Fibroblast of lung (primary cell): ENCODE data around the gene IL19. TPM values are rescaled to one million over a fixed set of nuclear protein-coding genes. Genes with fewer than 3 reads are reported as not detected.
"Not testable (repeated sequence)": the region's sequence is repeated elsewhere in the genome, so short reads cannot be mapped to it uniquely, and the experiment has no call there.

Experiments
- DNase-seq, 2 donors: peaks; one replicate each; pipeline versions ENCODE4 v3.0.0 to v3.0.0-alpha.2; 2010; ENCODE audit warnings: low read depth in 2 of 2
- H2AFZ ChIP-seq: 2 replicates; pipeline ENCODE4 v1.5.1; 2012; ENCODE audit warnings: low read length, control low read depth, inconsistent platforms
- H3K27ac ChIP-seq: 2 replicates; pipeline ENCODE4 v1.5.1; 2011; ENCODE audit warnings: low read length, control low read depth; ENCODE audit not compliant: insufficient read depth
- H3K27me3 ChIP-seq: 2 replicates; pipeline ENCODE4 v1.5.1; 2011; ENCODE audit warnings: mild to moderate bottlenecking, low read length; ENCODE audit not compliant: control insufficient read depth, insufficient read depth
- H3K36me3 ChIP-seq: 2 replicates; pipeline ENCODE4 v1.5.1; 2011; ENCODE audit warnings: low read length; ENCODE audit not compliant: control insufficient read depth, insufficient read depth
- H3K4me1 ChIP-seq: 2 replicates; pipeline ENCODE4 v1.5.1; 2011; ENCODE audit warnings: low read length; ENCODE audit not compliant: control insufficient read depth, insufficient read depth; ENCODE audit errors: extremely low read depth
- H3K4me2 ChIP-seq: 2 replicates; pipeline ENCODE4 v1.5.1; 2011; ENCODE audit warnings: low read length, control low read depth; ENCODE audit not compliant: insufficient read depth; ENCODE audit errors: extremely low read depth
- H3K4me3 ChIP-seq, 4 experiments: fragments of 200-600 bp in 1 of 4; sonication (generic) in 1 of 4; replicated peaks in 1 of 4; 2 replicates each; pipeline ENCODE4 v1.5.1; 2011 to 2016; ENCODE audit warnings: low read length in 4 of 4, low read depth in 3 of 4, mild to moderate bottlenecking in 3 of 4, control low read depth in 2 of 4, inconsistent platforms in 1 of 4, mixed read lengths in 1 of 4; ENCODE audit not compliant: insufficient read depth in 1 of 4; ENCODE audit errors: control extremely low read depth in 1 of 4
- H3K79me2 ChIP-seq: 2 replicates; pipeline ENCODE4 v1.5.1; 2012; ENCODE audit warnings: mild to moderate bottlenecking, low read length, inconsistent platforms; ENCODE audit not compliant: control insufficient read depth, insufficient read depth
- H3K9ac ChIP-seq: 2 replicates; pipeline ENCODE4 v1.5.1; 2011; ENCODE audit warnings: mild to moderate bottlenecking, low read length, control low read depth; ENCODE audit not compliant: insufficient read depth
- H3K9me3 ChIP-seq: 2 replicates; pipeline ENCODE4 v1.5.1; 2012; ENCODE audit warnings: low read depth, low read length; ENCODE audit not compliant: control insufficient read depth, insufficient read depth
- H4K20me1 ChIP-seq: 2 replicates; pipeline ENCODE4 v1.5.1; 2011; ENCODE audit warnings: low read length; ENCODE audit not compliant: control insufficient read depth, insufficient read depth; ENCODE audit errors: extremely low read depth
- CTCF ChIP-seq, 2 donors: IDR thresholded peaks in 1 of 2; conservative IDR thresholded peaks in 1 of 2; 1 replicate in 1 of 2; 2 replicates in 1 of 2; pipeline ENCODE4 v1.5.1; 2011 to 2012; ENCODE audit warnings: low read length in 2 of 2, control low read depth in 1 of 2, inconsistent platforms in 1 of 2, low read depth in 1 of 2, mild to moderate bottlenecking in 1 of 2
- EZH2 ChIP-seq: IDR thresholded peaks from 2 replicates; pipeline ENCODE4 v1.5.1; 2012; ENCODE audit warnings: low read length, control low read depth, mild to moderate bottlenecking; ENCODE audit errors: missing control alignments
- polyA plus RNA-seq, 2 donors: library from polyadenylated mRNA; depleted of rRNA in 1 of 2; stranded (reverse) in 1 of 2; unstranded in 1 of 2; fragments of >200 nt; gene quantifications; 2 replicates each; pipeline ENCODE4 v1.2.1, GENCODE V29; 2011 to 2012; ENCODE audit warnings: missing spikeins in 1 of 2
- total RNA-seq: library from RNA; depleted of rRNA; stranded (reverse); fragments of >200 nt; gene quantifications from 2 replicates; pipeline ENCODE4 v1.2.1, GENCODE V29; 2014

IL19 gene
- total and polyA plus RNA-seq, 2 donors (not counting 1 experiment from before 2014, with no cell fraction given), result not detected

- no peak overlapping the region for H3K27ac ChIP-seq
- H3K9ac ChIP-seq, result no peak overlapping the region
- H3K27me3 ChIP-seq, result no peaks in the 10 kb centered on the region
- no peaks in the 10 kb centered on the region for H4K20me1 ChIP-seq
- no peak overlapping the region for H2AFZ ChIP-seq
- no peaks in the 10 kb centered on the region for H3K4me1 ChIP-seq
- no peak overlapping the region for H3K4me2 ChIP-seq
- TF ChIP-seq CTCF (conservative IDR thresholded peaks at IDR 0.05 in 1 of 2, IDR thresholded peaks at IDR 0.05 in 1 of 2; ENCODE audit: low read depth in 1 of 2, low read length in 2 of 2) (no peak), EZH2 (no peak)
- H3K79me2 ChIP-seq, result no peaks in the 10 kb centered on the region
- H3K36me3 ChIP-seq, result no peaks in the 10 kb centered on the region
- H3K9me3 ChIP-seq, result no peaks in the 10 kb centered on the region
- DNase-seq, result no peak
- H3K4me3 ChIP-seq, result no peak overlapping the region
Measured at GRCh38 chr1:206757524-206758266, 12.9 kb upstream of the IL19 start.

DNA sequence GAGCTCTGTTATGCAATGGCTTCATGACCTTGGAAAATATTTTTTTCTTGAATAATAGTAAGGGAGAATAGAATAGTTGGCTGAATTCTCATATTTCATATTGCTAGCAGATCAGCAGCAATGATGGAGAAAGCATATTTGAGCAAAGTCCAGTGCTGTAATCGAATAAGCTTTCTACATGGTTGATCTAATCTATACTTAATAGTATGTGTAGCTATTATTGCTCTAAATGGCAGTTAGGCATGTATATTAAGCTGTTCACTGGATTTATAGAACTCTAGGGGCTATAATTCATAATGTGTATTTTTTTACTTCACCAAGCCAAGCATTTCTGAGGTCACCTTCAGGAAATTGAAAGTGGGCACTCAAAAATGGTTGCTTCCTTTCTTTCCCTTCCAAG lies 10.0 kb upstream of the IL19 start:
- Histone ChIP-seq H3K36me3 (no peaks in the 10 kb centered on the region), H3K4me3 (no peak overlapping the region), H4K20me1 (no peaks in the 10 kb centered on the region), H3K9me3 (no peaks in the 10 kb centered on the region), H3K9ac (no peak overlapping the region), H2AFZ (no peak overlapping the region), H3K27ac (no peak overlapping the region), H3K79me2 (no peaks in the 10 kb centered on the region), H3K4me1 (no peaks in the 10 kb centered on the region), H3K4me2 (no peak overlapping the region), H3K27me3 (no peaks in the 10 kb centered on the region)
- TF ChIP-seq CTCF (conservative IDR thresholded peaks at IDR 0.05 in 1 of 2, IDR thresholded peaks at IDR 0.05 in 1 of 2; ENCODE audit: low read depth in 1 of 2, low read length in 2 of 2) (no peak), EZH2 (no peak)
- no peak for DNase-seq

DNA sequence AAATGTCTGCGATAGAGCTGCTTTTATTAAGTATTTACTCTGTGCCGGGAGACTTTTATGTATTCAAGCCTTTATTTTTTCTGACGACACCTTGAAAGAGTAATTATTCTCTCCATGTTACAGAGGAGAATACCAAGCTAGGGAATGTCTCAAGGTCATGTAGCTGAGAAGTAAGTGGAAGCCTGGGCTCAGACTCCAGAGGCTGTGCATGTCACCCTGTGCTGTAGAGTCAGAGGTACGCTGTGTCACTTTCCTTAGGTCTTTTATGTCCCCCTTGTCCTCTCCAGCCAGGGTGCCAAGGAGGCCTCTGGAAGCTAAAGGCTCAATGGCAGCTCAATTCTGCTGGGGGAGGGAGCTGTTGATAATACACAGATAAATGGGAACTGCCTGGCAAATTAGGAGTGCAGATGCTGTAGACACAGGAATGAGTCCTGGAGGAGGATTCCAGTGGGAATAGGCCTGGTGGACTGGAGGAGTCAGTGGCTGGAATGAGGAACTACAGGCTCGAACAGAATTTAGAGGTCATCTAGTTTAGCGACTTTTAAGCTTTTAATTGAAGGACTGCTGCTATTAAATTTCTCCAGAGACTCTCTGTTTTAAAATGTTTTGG lies 9.3 kb upstream of the IL19 start:
- no peaks in the 10 kb centered on the region for H3K9me3 ChIP-seq
- no peaks in the 10 kb centered on the region for H4K20me1 ChIP-seq
- TF ChIP-seq EZH2 (no peak), CTCF (conservative IDR thresholded peaks at IDR 0.05 in 1 of 2, IDR thresholded peaks at IDR 0.05 in 1 of 2; ENCODE audit: low read depth in 1 of 2, low read length in 2 of 2) (peak; percentile 20 to 28)
- H3K27me3 ChIP-seq, result no peaks in the 10 kb centered on the region
- H3K4me3 ChIP-seq, result no peak overlapping the region
- no peak overlapping the region for H3K4me2 ChIP-seq
- no peak overlapping the region for H3K9ac ChIP-seq
- H2AFZ ChIP-seq, result no peak overlapping the region
- DNase-seq, result no peak
- no peak overlapping the region for H3K27ac ChIP-seq
- H3K36me3 ChIP-seq, result no peaks in the 10 kb centered on the region
- H3K4me1 ChIP-seq, result peaks cover 3% of the 10 kb centered on the region
- H3K79me2 ChIP-seq, result no peaks in the 10 kb centered on the region

DNA sequence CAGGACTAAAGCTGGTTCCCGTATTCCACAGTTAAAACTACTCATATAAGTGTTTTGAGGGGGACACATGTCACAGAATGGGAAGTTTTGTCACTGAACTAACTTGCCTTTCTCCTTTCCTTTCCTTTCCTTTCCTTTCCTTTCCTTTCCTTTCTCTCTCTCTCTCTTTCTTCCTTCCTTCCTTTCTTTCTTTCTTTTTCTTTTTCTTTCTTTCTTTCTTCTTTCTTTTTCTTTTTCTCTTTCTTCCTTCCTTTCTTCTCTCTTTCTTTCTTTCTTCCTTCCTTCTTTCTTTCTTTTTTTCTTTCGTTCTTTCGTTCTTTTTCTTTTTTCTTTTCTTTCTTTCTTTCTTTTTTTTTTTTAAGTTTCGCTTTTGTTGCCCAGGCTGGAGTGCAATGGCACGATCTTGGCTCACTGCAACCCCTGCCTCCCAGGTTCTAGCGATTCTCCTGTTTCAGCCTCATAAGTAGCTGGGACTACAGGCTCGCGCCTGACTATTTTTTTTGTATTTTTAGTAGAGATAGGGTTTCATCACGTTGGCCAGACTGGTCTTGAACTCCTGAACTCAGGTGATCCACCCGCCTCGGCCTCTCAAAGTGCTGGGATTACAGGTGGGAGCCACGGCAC lies 7.7 kb upstream of the IL19 start:
- H2AFZ ChIP-seq, H3K27me3 ChIP-seq, H3K4me2 ChIP-seq, H3K9me3 ChIP-seq, H3K4me3 ChIP-seq, DNase-seq, H3K79me2 ChIP-seq, H4K20me1 ChIP-seq, H3K36me3 ChIP-seq, H3K27ac ChIP-seq, H3K4me1 ChIP-seq, H3K9ac ChIP-seq: not testable (repeated sequence)
